ENCODE data around the gene AGPAT4.

DNA sequence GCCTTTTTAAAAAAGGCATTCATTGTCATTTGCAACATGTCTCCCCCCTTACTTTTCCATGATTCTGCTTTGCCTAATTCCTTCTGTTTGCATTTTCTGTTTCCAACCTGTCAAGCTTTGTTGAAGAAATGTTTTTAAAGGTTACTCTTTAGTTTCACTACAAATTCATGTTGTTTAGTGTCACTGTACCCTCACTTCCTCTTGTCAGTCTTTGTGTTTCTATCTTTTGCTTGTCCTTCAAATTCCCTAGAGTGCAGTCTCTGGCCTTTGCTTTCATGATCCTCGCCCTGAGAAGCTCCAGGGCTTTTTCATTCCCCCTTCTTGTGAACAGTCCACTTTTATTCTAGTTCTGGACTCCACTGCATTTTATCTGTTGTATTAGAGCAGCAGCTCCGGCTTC lies 191.6 kb downstream of the AGPAT4 start:
- TF ChIP-seq, protein P1, sequence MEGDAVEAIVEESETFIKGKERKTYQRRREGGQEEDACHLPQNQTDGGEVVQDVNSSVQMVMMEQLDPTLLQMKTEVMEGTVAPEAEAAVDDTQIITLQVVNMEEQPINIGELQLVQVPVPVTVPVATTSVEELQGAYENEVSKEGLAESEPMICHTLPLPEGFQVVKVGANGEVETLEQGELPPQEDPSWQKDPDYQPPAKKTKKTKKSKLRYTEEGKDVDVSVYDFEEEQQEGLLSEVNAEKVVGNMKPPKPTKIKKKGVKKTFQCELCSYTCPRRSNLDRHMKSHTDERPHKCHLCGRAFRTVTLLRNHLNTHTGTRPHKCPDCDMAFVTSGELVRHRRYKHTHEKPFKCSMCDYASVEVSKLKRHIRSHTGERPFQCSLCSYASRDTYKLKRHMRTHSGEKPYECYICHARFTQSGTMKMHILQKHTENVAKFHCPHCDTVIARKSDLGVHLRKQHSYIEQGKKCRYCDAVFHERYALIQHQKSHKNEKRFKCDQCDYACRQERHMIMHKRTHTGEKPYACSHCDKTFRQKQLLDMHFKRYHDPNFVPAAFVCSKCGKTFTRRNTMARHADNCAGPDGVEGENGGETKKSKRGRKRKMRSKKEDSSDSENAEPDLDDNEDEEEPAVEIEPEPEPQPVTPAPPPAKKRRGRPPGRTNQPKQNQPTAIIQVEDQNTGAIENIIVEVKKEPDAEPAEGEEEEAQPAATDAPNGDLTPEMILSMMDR (IDR thresholded peaks at IDR 0.05; ENCODE audit: poor library complexity), result no peak
- no peak for TF ChIP-seq EZH2 (IDR thresholded peaks at IDR 0.05; ENCODE audit: borderline replicate concordance)

Data from hepatocyte (in vitro differentiated cells).